ENCODE data around the gene SOX10. TPM values are rescaled to one million over a fixed set of nuclear protein-coding genes. Genes with fewer than 3 reads are reported as not detected.

SOX10 gene
- total RNA-seq: 1.9 TPM

- peak; percentile 67 for DNase-seq
These were observed at the start of gene SOX10 for GRCh38 chr22:37983860-37984791. SOX10 (minus strand) TSS chr22:37984555; CDS start chr22:37983784, 771 bp downstream.

- peak; percentile 77 for DNase-seq
These were observed 49.3 kb upstream of the SOX10 start for GRCh38 chr22:38033522-38034277.

- DNase-seq: no peak
These were observed 48.5 kb upstream of the SOX10 start for GRCh38 chr22:38032681-38033521.

DNA sequence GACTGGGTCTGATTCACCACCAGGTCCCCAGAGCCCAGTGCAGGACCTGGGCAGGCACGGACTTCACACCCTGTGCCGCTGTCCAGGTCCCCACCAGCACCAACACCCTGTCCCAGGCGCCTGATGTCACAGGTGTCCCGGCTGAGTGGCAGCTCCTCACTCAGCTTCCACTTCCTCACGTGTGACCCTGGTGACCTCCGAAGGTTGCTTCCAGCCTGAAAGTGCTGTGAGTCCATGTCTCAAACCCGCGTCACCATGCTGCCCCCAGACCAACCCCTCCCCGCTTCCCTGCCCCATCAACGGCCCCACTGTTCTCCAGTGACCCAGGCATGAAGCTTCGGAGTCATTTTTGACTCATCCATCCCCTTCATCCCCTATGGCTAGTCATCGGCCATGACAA is 47.1 kb upstream of the SOX10 start:
- no peak for DNase-seq

DNA sequence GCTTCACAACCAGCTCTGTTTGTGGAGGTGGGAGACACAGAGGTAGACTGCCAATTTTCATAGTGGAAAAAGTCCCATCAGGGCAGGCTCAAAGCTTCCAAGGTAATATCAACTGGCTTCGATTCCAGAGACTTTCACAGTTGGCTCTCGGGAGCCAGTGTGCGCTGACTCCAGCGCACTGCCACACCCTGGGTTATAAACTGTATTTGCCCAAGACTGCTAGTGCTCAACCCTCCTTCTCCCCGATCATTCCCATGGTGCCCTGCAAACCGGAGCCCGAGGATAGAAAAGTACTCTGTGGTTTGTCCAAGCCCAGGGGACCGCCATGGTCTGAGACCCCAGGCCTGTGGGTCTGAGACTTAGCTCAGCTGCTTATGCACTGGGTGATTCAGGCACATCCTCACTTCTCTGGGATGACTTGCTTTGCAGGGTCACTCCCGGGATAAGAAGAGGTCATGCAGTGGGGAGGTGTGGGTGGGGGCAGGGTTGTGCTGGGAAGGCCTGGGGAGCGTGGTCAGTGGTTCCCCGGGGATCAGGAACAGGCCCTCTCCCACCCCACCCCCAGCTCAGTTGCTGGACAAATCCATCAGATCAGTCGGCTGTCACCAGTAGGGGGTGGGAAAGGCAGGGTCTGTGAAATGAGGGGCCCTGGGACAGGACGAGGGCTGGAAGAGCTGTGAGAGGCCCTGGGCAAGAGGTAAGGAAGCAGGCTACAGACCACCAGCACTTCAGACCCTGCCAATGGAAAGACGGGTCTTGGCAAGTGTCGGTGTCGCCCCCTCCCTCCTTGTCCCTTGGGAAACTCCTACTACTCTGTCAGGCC is 46.2 kb upstream of the SOX10 start:
- DNase-seq: no peak

- DNase-seq: no peak
These were observed 45.5 kb upstream of the SOX10 start for GRCh38 chr22:38029901-38030300.

- no peak for DNase-seq
These were observed 45.0 kb upstream of the SOX10 start for GRCh38 chr22:38029370-38029769.

- DNase-seq: no peak
These were observed 44.2 kb upstream of the SOX10 start for GRCh38 chr22:38028344-38029130.

- DNase-seq: peak; percentile 51
These were observed 43.1 kb upstream of the SOX10 start for GRCh38 chr22:38027487-38027886.

GRCh38 chr22:38026130-38027111 is 42.1 kb upstream of the SOX10 start:
- DNase-seq: no peak

- DNase-seq: no peak
These were observed 41.2 kb upstream of the SOX10 start for GRCh38 chr22:38025514-38025913.

GRCh38 chr22:38023045-38023444 is 38.7 kb upstream of the SOX10 start:
- no peak for DNase-seq

DNA sequence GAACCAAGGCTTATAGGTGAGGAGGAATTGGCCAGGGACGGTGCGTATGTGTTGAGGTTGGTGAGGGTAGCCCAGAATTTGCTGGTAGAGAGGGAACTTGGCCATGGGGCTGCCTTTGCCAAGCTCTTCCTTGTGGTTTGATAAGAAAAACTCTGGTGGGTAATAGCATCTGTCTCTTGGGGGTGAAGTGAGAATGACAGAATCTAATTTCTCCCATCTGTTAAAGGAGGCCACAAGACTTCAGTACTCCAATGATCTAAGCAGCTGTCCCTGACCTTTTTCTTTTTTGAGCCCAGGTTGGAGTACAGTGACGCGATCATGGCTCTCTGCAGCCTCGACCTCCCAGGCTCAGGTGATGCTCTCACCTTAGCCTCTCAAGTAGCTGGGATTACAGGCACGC is 36.9 kb upstream of the SOX10 start:
- DNase-seq: no peak

DNA sequence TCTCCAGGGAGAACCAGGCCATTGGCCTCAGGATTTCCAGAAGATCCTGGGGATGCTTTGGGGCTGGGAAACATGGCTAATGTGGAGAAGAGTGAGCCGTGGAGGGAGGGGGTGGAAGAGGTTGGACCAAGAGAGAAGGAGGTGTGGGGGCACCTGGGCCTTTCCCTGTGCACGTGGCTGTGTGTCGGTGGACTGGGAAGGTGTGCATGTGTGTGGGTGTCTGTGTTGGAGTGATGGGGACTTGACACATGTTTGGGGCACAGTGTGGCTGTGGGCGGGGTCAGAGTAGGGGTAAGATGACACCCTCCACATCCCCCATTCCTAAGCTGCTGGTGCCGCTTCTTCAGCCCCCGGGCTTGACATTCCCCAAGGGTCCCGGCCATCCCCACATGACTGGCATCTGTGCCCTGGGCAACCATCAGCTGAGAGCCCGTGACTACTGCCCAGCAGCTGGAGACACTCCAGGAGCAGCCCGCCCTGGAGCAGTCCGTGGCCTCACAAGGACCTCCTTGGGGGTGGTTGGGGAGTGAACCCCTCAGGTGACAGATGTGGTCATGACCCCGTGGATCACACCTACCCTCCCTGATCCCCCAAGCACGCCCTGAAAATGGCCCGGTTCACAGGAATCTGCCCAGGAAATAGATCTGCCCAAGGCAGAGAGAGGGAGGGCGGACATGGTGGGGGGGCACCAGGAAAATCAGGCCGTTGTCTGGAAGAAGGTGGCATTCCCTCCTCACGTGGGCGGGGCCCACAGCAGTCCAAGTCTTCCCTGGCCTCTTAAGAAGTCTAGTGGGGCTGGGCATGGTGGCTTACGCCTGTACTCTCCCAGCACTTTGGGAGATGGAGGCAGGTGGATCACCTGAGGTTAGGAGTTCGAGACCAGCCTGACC is 34.8 kb upstream of the SOX10 start:
- DNase-seq: no peak

- no peak for DNase-seq
These were observed 33.9 kb upstream of the SOX10 start for GRCh38 chr22:38017939-38018885.

DNA sequence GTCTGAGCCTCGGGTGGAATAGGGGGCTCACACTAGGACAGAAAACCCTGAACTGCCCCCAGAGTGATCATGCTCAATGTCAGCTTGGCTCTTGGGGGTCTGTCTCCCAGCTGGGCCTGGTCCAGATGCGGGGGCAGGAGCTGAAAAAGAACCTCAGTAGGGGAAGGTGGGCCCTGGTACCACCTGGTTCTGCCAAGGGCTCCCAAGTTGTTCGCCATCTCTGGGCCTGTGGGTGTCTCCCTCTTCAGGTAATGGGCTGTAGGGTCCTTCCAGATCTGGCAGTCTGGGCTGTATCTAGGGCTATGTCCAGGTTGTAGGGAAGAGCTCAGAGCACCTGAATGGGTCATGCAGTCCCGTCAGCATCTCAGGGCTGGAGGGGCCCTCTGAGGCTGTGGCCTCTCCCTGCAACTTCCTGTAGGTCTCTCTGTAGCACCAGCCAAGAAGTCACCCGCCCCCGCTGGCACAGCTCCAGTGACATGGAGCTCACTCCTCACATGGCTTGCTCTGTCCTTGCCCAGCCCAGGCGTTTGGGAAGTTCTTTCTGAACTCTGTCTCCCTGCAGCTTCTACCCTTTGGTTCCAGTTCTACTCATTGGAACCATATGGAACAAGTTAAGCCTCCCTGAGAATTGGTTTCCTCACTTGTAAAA is 33.0 kb upstream of the SOX10 start:
- peak; percentile 60 for DNase-seq
